HUES64 (cell line): ENCODE results near the gene TNIP2.
"Not testable (repeated sequence)": the region's sequence is repeated elsewhere in the genome, so short reads cannot be mapped to it uniquely, and the experiment has no call there.

Experiments
- H3K27ac ChIP-seq: 2 replicates; pipeline ENCODE4 v1.7.0; 2013; ENCODE audit warnings: low read depth, low read length, inconsistent platforms
- H3K27me3 ChIP-seq: 2 replicates; pipeline ENCODE4 v1.6.1; 2013; ENCODE audit warnings: mild to moderate bottlenecking, low read length; ENCODE audit not compliant: insufficient read depth
- H3K36me3 ChIP-seq: 2 replicates; pipeline ENCODE4 v1.6.1; 2013; ENCODE audit warnings: mild to moderate bottlenecking, low read length; ENCODE audit not compliant: insufficient read depth
- H3K4me1 ChIP-seq: 2 replicates; pipeline ENCODE4 v1.6.1; 2013; ENCODE audit warnings: mild to moderate bottlenecking, low read length, moderate library complexity; ENCODE audit not compliant: insufficient read depth
- H3K4me3 ChIP-seq: 2 replicates; pipeline ENCODE4 v1.5.1; 2013; ENCODE audit warnings: mild to moderate bottlenecking, low read length, moderate library complexity
- H3K9ac ChIP-seq: 2 replicates; pipeline ENCODE4 v1.6.1; 2013; ENCODE audit warnings: mild to moderate bottlenecking, low read depth, low read length
- H3K9me3 ChIP-seq: 2 replicates; pipeline ENCODE4 v1.6.1; 2013; ENCODE audit warnings: low read depth, low read length; ENCODE audit not compliant: insufficient read depth
- WGBS: fragments of 150-250, 120-280 bp; methylation state at CpG from one replicate; pipeline ENCODE4 v1.1.7; 2013; ENCODE audit warnings: missing lambda C conversion rate; 5-methylcytosine and 5-hydroxymethylcytosine counted together

The TNIP2 gene

GRCh38 chr4:2734612-2735011, 21.5 kb downstream of the TNIP2 start:
- H3K36me3 ChIP-seq, result peaks cover 31% of the 10 kb centered on the region
- H3K4me1 ChIP-seq, result 0 out of 2 replicates have a peak, but pooled peaks cover 3% of the 10 kb centered on the region
- no peak overlapping the region for H3K9ac ChIP-seq
- peaks cover 8% of the 10 kb centered on the region for H3K9me3 ChIP-seq
- no peak overlapping the region for H3K4me3 ChIP-seq
- no peak overlapping the region for H3K27ac ChIP-seq
- no peaks in the 10 kb centered on the region for H3K27me3 ChIP-seq
- 100% methylated on average over 1 of the region's 1 CpG for WGBS

GRCh38 chr4:2733844-2734574, 22.1 kb downstream of the TNIP2 start:
- Histone ChIP-seq H3K4me3 (no peak overlapping the region), H3K27me3 (no peaks in the 10 kb centered on the region), H3K36me3 (peaks cover 37% of the 10 kb centered on the region), H3K9ac (no peak overlapping the region), H3K4me1 (0 out of 2 replicates have a peak, but pooled peaks cover 3% of the 10 kb centered on the region), H3K27ac (no peak overlapping the region), H3K9me3 (peaks cover 8% of the 10 kb centered on the region)
- 92% methylated on average over 2 of the region's 2 CpGs for WGBS

- peaks cover 39% of the 10 kb centered on the region for H3K36me3 ChIP-seq
- WGBS, result 94% methylated on average over 21 of the region's 21 CpGs
- 0 out of 2 replicates have a peak, but pooled peaks cover 3% of the 10 kb centered on the region for H3K4me1 ChIP-seq
- no peak overlapping the region for H3K4me3 ChIP-seq
- no peak overlapping the region for H3K9ac ChIP-seq
- H3K27ac ChIP-seq, result no peak overlapping the region
- peaks cover 8% of the 10 kb centered on the region for H3K9me3 ChIP-seq
- no peaks in the 10 kb centered on the region for H3K27me3 ChIP-seq
Observed at GRCh38 chr4:2733001-2733843, 22.9 kb downstream of the TNIP2 start.

GRCh38 chr4:2732526-2732925, 23.6 kb downstream of the TNIP2 start:
- Histone ChIP-seq H3K9me3 (peaks cover 8% of the 10 kb centered on the region), H3K27ac (no peak overlapping the region), H3K36me3 (peaks cover 39% of the 10 kb centered on the region), H3K9ac (no peak overlapping the region), H3K4me3 (no peak overlapping the region), H3K4me1 (0 out of 2 replicates have a peak, but pooled peaks cover 3% of the 10 kb centered on the region), H3K27me3 (no peaks in the 10 kb centered on the region)
- 96% methylated on average over 6 of the region's 6 CpGs for WGBS

GRCh38 chr4:2731907-2732317, 24.2 kb downstream of the TNIP2 start:
- Histone ChIP-seq H3K4me1 (0 out of 2 replicates have a peak, but pooled peaks cover 3% of the 10 kb centered on the region), H3K4me3 (no peak overlapping the region), H3K9me3 (peaks cover 8% of the 10 kb centered on the region), H3K9ac (no peak overlapping the region), H3K27ac (no peak overlapping the region), H3K27me3 (no peaks in the 10 kb centered on the region), H3K36me3 (peaks cover 39% of the 10 kb centered on the region)
- WGBS, result 96% methylated on average over 28 of the region's 28 CpGs

GRCh38 chr4:2729533-2729875, 26.6 kb downstream of the TNIP2 start:
- 97% methylated on average over 9 of the region's 9 CpGs for WGBS
- Histone ChIP-seq H3K9ac (no peak overlapping the region), H3K9me3 (no peaks in the 10 kb centered on the region), H3K4me3 (no peak overlapping the region), H3K36me3 (peaks cover 42% of the 10 kb centered on the region), H3K4me1 (0 out of 2 replicates have a peak, but pooled peaks cover 3% of the 10 kb centered on the region), H3K27ac (no peak overlapping the region), H3K27me3 (no peaks in the 10 kb centered on the region)

- Histone ChIP-seq H3K4me3 (no peak overlapping the region), H3K9me3 (no peaks in the 10 kb centered on the region), H3K27ac (no peak overlapping the region), H3K9ac (no peak overlapping the region), H3K36me3 (peaks cover 41% of the 10 kb centered on the region), H3K27me3 (no peaks in the 10 kb centered on the region), H3K4me1 (0 out of 2 replicates have a peak, but pooled peaks cover 2% of the 10 kb centered on the region)
- 95% methylated on average over 12 of the region's 12 CpGs for WGBS
Observed at GRCh38 chr4:2728806-2729532, 27.2 kb downstream of the TNIP2 start.

GRCh38 chr4:2728221-2728620, 27.9 kb downstream of the TNIP2 start:
- no peak overlapping the region for H3K27ac ChIP-seq
- H3K36me3 ChIP-seq, result peaks cover 35% of the 10 kb centered on the region
- H3K27me3 ChIP-seq, result no peaks in the 10 kb centered on the region
- H3K4me3 ChIP-seq, result no peak overlapping the region
- H3K9me3 ChIP-seq, result no peaks in the 10 kb centered on the region
- no peaks in the 10 kb centered on the region for H3K4me1 ChIP-seq
- WGBS, result 88% methylated on average over 2 of the region's 3 CpGs
- H3K9ac ChIP-seq, result no peak overlapping the region

GRCh38 chr4:2726881-2727280, 29.3 kb downstream of the TNIP2 start:
- not testable (repeated sequence) for H3K9ac ChIP-seq, H3K4me1 ChIP-seq, H3K27me3 ChIP-seq, H3K9me3 ChIP-seq, H3K27ac ChIP-seq, H3K4me3 ChIP-seq
- peaks cover 29% of the 10 kb centered on the region for H3K36me3 ChIP-seq
- 97% methylated on average over 17 of the region's 17 CpGs for WGBS

- Histone ChIP-seq H3K4me3 (no peak overlapping the region), H3K9ac (no peak overlapping the region), H3K36me3 (peaks cover 34% of the 10 kb centered on the region), H3K27ac (no peak overlapping the region), H3K9me3 (no peaks in the 10 kb centered on the region), H3K27me3 (no peaks in the 10 kb centered on the region), H3K4me1 (no peaks in the 10 kb centered on the region)
- 100% methylated on average over 3 of the region's 4 CpGs for WGBS
Observed at GRCh38 chr4:2725380-2725779, 30.8 kb downstream of the TNIP2 start.

- Histone ChIP-seq H3K9me3 (no peaks in the 10 kb centered on the region), H3K36me3 (peaks cover 38% of the 10 kb centered on the region), H3K9ac (no peak overlapping the region), H3K4me1 (no peaks in the 10 kb centered on the region), H3K27me3 (no peaks in the 10 kb centered on the region), H3K4me3 (no peak overlapping the region), H3K27ac (no peak overlapping the region)
- 93% methylated on average over 3 of the region's 3 CpGs for WGBS
Observed at GRCh38 chr4:2723751-2724150, 32.4 kb downstream of the TNIP2 start.
